Measurements from ENCODE around the gene URI1.
"Not testable (repeated sequence)": the region's sequence is repeated elsewhere in the genome, so short reads cannot be mapped to it uniquely, and the experiment has no call there.

The URI1 gene

DNA sequence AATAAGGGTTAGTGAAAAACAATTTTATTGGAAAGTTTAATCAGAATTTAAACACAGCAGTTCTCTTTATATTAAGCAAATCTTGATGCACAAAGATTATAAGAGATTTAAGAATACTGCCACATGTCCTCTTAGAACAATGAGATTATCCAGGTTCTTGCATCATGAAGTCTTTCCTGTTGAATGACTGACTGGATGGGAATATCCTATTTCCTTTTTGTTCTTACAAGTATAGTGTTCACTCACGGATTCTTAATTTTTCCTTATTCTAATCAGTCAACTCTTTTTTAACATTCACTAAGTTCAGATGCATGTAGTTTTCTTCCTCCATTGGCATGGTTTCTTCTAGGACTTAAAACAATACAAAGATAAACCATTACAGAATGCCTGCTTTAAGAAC is 10.1 kb downstream of the URI1 start:
- TF ChIP-seq ZNF274 (IDR thresholded peaks at IDR 0.05; ENCODE audit: low read depth, low read length) = no peak
- no peak overlapping the region for H3K4me3 ChIP-seq (ENCODE audit: low read length)

DNA sequence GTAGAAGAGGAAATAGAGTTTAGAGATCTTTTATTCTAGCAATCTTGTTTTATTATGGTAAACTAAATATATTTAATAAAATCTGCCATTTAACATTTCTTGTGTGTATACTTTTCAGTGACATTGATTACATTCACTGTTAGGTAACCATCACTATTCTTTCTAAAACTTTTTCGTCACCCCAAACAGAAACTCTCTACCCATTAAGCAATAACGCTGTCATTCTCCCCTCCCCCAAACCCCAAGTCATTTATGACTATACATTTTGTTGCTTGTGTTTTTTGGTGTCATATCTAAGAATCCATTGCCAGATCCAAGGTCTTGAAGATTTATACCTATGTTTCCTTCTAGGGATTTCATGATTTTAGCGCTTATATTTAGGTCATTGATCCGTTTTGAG is 10.6 kb downstream of the URI1 start:
- no peak overlapping the region for H3K4me3 ChIP-seq (ENCODE audit: low read length)
- no peak for TF ChIP-seq ZNF274 (IDR thresholded peaks at IDR 0.05; ENCODE audit: low read depth, low read length)

DNA sequence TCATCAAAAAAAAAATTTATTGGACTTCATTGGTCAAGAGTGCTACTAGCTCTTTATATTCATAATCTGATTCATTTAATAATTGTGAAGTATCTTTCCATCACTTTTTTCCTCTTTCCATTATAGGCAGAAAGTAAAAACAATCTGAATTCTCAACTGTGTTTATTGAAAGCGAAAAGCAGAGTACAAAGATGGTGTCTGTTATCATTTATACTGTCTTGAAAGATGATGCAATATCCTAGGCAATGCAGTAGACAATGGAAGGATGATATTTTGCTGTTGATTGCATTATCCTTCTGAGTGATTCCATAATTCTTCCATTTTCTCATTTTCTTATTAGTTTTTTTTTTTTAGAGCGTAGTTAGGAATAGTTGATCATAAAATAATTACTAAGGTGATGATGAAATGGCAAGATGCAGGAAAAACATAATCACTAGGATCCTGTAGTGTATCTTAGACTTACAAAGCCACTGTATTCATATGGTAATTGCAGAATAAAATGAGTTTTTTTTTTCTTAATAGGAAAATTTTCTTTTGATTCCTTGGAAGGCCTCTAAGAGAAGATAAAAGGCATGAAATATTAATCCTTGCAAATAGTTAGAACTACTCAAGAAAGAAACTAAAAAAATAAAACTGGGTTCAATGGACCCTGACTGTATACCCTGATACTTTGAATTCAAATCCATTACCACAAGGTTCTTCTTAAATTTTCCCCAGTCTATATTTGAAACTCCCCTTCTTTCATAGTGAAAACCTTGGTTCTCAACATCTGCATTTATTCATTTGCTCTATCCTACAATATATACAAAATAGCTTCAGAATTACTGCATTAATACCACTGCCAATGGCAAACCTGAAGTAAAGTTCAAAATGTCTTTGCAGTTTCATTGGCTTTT is 11.6 kb downstream of the URI1 start:
- TF ChIP-seq ZNF274 (IDR thresholded peaks at IDR 0.05; ENCODE audit: low read depth, low read length) = no peak
- no peak overlapping the region for H3K4me3 ChIP-seq (ENCODE audit: low read length)

DNA sequence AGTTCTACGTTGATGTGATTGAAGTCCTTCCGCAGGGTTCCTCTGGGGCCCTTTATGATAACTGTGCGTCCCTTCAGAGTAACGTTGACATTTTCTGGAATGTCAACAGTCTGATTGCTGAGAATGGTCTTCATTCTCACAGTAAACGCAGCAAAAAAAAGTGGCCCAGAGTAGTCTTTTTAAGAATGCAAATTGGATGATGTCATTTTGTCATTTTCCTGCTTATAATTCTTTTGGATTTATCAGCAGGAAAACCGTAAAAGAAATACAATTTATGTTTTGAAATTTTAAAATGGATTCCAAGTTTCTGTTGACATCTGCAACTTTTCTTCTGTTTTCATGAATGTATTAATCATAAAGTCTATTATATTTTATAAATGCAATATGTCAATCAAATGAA is 14.8 kb downstream of the URI1 start:
- H3K4me3 ChIP-seq (ENCODE audit: low read length) = no peak overlapping the region
- TF ChIP-seq ZNF274 (IDR thresholded peaks at IDR 0.05; ENCODE audit: low read depth, low read length) = no peak

DNA sequence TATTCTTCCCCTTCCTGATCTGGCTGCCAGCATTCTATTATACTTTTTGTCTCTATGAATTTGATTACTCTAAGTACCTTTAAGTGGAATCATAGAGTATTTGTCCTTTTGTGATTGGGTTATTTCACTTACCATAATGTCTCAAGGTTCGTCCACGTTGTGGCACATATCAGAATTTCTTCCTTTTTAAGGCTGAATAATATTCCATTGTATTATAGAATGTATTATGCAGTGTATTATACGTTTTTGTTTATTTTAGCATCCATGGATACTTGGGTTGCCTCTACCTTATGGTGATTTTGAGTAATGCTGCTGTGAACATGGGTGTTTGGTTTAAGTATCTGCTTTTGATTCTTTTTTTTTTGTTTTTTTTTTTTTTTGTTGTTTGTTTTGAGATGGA is 19.3 kb downstream of the URI1 start:
- no peak for TF ChIP-seq ZNF274 (IDR thresholded peaks at IDR 0.05; ENCODE audit: low read depth, low read length)
- no peak overlapping the region for H3K4me3 ChIP-seq (ENCODE audit: low read length)

DNA sequence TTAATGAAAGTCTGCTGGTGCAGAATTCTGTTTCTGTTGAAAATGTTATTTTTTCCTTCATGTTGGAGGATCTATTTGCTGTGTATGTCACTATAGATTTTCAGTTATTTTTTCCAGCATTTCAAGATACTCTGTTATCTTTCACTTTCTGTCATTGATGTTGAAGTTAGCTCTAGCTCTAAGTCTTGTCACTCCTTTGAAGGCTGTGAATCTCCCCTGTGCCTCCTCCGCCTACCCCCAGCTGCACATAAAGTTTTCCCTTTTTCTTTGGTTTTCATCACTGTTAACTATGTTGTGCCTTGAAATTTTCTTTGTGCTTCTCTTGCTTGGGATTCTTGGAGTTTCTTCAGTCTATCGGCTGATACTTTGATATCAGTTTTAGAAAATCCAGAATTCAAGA is 20.8 kb downstream of the URI1 start:
- H3K4me3 ChIP-seq (ENCODE audit: low read length) = no peak overlapping the region
- no peak for TF ChIP-seq ZNF274 (IDR thresholded peaks at IDR 0.05; ENCODE audit: low read depth, low read length)

DNA sequence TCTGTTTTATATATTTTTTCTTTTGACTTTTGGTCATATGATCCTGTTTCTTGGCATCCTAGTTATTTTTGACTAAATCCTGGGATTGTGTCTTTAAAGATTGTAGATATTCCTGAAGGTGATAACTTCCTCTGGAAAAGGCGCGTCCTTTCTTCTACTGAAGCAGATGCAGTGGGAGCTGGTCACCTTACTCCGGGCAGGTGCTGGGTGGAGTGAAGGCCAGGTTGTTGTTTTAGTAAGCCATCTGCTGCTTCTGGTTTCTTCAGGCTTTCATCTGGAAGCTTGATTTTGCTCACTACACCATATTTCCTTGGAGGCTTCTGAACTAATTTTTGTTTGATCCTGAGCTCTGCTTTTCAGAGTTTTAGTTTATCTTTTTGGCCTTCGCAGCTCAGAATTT is 21.5 kb downstream of the URI1 start:
- TF ChIP-seq ZNF274 (IDR thresholded peaks at IDR 0.05; ENCODE audit: low read depth, low read length) = no peak
- no peak overlapping the region for H3K4me3 ChIP-seq (ENCODE audit: low read length)

DNA sequence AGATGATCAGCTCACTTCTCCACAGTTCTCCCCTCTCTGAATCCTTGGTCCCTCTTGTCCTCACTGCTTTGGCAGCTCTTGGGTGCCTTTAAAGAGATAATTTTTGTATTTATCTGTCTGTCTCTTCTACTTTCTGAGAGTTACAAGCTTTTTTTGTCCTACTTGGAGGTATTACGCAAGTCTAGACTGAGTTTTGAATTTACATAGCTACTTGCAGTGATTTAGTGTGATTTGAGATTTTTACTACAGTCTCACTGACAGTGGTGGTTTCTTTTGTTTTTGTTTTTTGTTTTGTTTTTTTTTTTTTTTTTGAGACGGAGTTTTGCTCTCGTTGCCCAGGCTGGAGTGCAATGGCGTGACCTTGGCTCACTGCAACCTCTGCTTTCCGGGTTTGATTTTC is 22.1 kb downstream of the URI1 start:
- no peak for TF ChIP-seq ZNF274 (IDR thresholded peaks at IDR 0.05; ENCODE audit: low read depth, low read length)
- H3K4me3 ChIP-seq (ENCODE audit: low read length) = no peak overlapping the region

DNA sequence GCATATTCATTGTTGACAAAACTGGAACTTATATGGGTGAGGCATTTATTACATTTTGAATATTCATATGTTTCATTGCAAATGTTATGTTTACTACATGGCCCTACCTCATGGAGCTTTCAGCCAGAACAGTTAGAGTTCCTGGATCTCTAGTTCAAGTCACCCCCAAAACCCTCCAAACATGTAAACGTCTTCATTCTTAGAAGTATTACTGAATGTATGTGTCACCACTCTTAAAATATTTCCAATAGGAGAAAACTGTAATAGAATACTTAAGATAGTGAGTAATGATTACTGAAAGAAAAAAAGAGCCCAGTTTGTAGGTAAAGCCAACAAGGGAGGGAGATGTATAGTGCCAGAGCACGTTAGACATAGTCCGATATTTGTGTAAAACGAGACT is 23.5 kb downstream of the URI1 start:
- H3K4me3 ChIP-seq (ENCODE audit: low read length) = no peak overlapping the region
- no peak for TF ChIP-seq ZNF274 (IDR thresholded peaks at IDR 0.05; ENCODE audit: low read depth, low read length)

DNA sequence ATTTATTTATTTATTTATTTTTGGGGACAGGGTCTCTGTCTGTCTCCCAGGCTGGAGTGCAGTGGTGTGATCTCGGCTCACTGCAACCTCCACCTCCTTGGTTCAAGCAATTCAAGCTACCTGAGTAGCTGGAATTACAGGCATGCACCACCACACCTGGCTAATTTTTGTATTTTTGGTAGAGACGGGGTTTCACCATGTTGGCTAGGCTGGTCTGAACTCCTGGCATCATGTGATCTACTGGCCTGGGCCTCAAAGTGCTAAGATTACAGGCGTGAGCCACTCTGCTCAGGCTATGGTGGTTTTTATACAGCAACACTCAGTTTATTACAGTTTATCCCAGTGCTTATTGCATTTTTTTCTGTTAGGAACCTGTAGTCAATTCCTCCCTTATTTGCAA is 24.1 kb downstream of the URI1 start:
- not testable (repeated sequence) for H3K4me3 ChIP-seq (ENCODE audit: low read length)

DNA sequence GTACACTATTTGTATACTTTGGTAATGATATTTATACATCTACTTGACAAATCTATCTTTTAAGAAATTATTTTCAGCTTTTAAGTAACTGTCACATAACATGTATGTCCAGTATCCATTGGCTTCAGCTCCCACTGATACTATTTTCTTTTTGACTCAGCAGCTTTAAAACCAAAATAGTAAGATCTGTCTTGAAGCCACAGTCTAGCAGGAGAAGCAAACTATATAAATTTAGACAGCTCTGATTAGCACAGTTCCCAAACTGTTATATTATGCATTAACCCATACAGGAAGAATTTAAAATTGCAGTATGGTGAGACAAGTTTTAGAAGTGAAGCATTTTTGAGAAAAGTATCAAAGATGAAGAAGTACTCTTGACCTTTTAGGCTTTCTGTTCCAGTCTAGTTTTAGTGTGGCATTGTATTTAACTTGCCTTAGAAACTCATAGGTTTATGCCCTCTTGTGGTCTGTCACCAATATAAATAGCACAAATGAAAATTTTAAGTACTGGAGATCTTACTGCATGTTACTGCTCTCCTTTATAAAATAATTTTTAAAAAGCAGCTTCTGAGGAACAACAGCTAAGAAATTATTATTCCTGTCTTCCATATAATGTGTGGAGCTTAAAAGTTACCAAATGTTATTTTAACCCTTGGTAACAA is 24.7 kb downstream of the URI1 start:
- no peak for TF ChIP-seq ZNF274 (IDR thresholded peaks at IDR 0.05; ENCODE audit: low read depth, low read length)
- H3K4me3 ChIP-seq (ENCODE audit: low read length) = no peak overlapping the region

DNA sequence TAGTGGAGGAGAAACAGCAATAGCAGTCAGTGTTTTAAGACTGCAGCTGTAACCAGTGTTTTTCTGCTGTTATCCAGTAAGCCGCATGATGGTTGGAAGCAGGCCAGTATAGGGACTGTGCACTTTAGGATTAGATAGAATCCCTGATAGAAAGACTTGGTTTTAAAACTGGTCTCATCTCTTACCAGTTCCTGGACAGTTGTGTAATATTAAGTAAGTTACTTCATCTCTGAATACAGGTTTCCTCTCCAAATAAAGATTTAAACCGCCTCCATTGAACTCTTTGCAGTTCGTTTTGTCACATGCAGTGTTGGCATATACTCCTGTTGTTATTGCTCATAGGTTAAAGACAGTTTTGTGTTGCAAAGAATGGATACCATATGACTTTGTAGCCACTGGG is 25.6 kb downstream of the URI1 start:
- H3K4me3 ChIP-seq (ENCODE audit: low read length) = 0 out of 2 replicates have a peak overlapping the region, but pooled peaks have one; percentile 15
- no peak for TF ChIP-seq ZNF274 (IDR thresholded peaks at IDR 0.05; ENCODE audit: low read depth, low read length)

DNA sequence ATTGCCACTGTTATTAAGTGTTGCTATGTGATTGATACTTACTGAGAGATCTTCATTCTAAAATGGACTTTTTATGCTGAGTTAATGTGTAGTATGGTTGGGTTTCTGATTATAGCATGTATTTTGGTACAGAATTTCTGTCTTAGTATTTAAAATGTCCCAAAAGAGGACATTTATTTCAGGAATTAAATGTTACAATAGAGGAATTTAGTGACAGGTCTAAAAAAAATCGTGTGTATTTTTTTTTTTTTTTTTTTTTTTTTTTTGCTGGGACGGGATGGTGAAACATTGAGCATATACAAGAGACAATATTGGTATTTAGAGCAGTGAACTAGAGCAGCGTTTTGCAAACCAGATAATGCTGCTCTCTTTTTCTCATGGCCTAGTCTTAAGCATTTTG is 27.9 kb downstream of the URI1 start:
- no peak for TF ChIP-seq ZNF274 (IDR thresholded peaks at IDR 0.05; ENCODE audit: low read depth, low read length)

DNA sequence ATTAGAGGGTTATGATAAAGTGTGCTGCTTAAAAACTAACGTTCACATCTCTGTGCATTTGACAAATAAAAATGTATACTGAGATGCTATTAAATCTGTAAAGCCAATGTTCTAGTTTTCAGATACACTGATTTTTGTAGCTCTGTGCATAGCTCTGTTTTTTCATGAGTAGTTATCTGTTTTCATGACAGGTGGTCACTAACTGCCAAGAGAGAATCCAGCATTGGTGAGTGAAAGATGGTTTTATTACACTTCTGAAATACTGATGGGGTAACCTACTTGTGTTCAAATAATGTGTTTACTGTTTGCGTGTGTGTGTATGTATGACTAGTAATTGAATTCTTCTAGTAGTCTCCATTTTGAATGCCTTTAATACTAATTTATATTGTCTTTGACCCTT is 29.0 kb downstream of the URI1 start:
- TF ChIP-seq ZNF274 (IDR thresholded peaks at IDR 0.05; ENCODE audit: low read depth, low read length) = no peak
- H3K4me3 ChIP-seq (ENCODE audit: low read length) = no peak overlapping the region

More for the DNA sequence above, 27.9 kb downstream of the URI1 start:
- H3K4me3 ChIP-seq (ENCODE audit: low read length) = no peak overlapping the region

DNA sequence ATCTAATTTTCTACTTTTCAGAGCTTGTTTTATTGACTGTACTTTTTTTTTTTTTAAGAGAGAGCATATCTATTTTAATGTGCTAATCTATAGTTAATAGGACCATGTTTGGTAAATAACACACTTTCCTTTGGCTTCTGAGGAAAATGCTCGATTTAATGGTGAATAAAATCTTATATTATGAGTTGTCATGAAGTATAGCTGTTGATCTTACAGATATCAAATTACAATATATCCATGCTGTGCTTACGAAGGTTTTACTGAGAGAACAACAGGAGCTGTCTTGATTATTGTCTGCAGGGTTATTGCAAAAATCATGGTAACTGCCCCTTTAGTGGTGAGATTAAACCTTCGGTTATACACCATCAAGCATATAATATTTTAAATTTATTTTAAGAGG is 29.6 kb downstream of the URI1 start:
- TF ChIP-seq ZNF274 (IDR thresholded peaks at IDR 0.05; ENCODE audit: low read depth, low read length) = no peak
- H3K4me3 ChIP-seq (ENCODE audit: low read length) = no peak overlapping the region

Data from GM08714 (cell line).